Right kidney (tissue), 1 donor: ENCODE data around the gene OR56A1.

Source experiments
- DNase-seq: peaks from one replicate; pipeline ENCODE4 v3.0.0-alpha.2; 2016

OR56A1 gene

GRCh38 chr11:5989203-5989602 is 41.4 kb downstream of the OR56A1 start:
- DNase-seq, result no peak

GRCh38 chr11:5986885-5987284 is 43.7 kb downstream of the OR56A1 start, which contains the start of gene OR52L1:
TSS of gene OR52L1 (minus strand) at chr11:5986985. CDS start at chr11:5986930, 55 bp downstream.
- no peak for DNase-seq

GRCh38 chr11:5983443-5983842 is 47.1 kb downstream of the OR56A1 start:
- no peak for DNase-seq

GRCh38 chr11:5973530-5973929 is 57.0 kb downstream of the OR56A1 start:
- DNase-seq, result no peak
